ENCODE measurements around the gene TEAD4.

DNA sequence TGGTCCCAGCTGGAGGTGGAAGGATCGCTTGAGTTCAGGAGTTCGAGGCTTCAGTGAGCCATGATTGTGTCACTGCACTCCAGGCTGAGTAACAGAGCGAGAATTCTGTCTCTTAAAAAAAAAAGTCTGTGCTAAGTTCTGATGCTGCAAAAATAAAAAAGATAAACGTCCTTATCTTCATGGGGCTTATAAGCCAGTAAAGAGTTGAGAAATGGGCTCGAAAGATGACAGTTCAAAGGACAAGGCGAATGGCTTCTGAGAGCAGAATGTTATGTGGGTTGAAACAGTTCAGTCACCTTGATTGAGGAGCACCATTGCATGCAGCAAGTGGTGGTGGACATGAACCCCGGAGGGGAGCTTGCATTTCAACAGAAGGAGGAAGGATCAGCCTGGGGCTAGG is 122.7 kb downstream of the TEAD4 start:
- TF ChIP-seq ATF3 (IDR thresholded peaks at IDR 0.05) (no peak), CTCF (IDR thresholded peaks at IDR 0.05 in 2 of 3, conservative IDR thresholded peaks at IDR 0.05 in 1 of 3; ENCODE audit: borderline replicate concordance in 1 of 3, insufficient read depth in 1 of 3, low read depth in 2 of 3, low read length in 2 of 3) (no peak), POLR2A (IDR thresholded peaks at IDR 0.05; ENCODE audit: borderline replicate concordance, extremely low read depth, insufficient read depth, insufficient read length) (no peak), ZNF274 (IDR thresholded peaks at IDR 0.05; ENCODE audit: low read depth, low read length) (no peak), ZFX (IDR thresholded peaks at IDR 0.05) (no peak), EZH2 (IDR thresholded peaks at IDR 0.05) (no peak), SP1 (IDR thresholded peaks at IDR 0.05; ENCODE audit: low read depth) (no peak), YY1 (IDR thresholded peaks at IDR 0.05; ENCODE audit: extremely low read depth, insufficient replicate concordance, low read depth, low read length) (no peak), POLR2AphosphoS5 (IDR thresholded peaks at IDR 0.05; ENCODE audit: low read depth, low read length) (no peak)
- TF ChIP-seq, protein P1, sequence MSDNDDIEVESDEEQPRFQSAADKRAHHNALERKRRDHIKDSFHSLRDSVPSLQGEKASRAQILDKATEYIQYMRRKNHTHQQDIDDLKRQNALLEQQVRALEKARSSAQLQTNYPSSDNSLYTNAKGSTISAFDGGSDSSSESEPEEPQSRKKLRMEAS (IDR thresholded peaks at IDR 0.05), result no peak
- TF ChIP-seq, protein P2, sequence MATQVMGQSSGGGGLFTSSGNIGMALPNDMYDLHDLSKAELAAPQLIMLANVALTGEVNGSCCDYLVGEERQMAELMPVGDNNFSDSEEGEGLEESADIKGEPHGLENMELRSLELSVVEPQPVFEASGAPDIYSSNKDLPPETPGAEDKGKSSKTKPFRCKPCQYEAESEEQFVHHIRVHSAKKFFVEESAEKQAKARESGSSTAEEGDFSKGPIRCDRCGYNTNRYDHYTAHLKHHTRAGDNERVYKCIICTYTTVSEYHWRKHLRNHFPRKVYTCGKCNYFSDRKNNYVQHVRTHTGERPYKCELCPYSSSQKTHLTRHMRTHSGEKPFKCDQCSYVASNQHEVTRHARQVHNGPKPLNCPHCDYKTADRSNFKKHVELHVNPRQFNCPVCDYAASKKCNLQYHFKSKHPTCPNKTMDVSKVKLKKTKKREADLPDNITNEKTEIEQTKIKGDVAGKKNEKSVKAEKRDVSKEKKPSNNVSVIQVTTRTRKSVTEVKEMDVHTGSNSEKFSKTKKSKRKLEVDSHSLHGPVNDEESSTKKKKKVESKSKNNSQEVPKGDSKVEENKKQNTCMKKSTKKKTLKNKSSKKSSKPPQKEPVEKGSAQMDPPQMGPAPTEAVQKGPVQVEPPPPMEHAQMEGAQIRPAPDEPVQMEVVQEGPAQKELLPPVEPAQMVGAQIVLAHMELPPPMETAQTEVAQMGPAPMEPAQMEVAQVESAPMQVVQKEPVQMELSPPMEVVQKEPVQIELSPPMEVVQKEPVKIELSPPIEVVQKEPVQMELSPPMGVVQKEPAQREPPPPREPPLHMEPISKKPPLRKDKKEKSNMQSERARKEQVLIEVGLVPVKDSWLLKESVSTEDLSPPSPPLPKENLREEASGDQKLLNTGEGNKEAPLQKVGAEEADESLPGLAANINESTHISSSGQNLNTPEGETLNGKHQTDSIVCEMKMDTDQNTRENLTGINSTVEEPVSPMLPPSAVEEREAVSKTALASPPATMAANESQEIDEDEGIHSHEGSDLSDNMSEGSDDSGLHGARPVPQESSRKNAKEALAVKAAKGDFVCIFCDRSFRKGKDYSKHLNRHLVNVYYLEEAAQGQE (IDR thresholded peaks at IDR 0.05; ENCODE audit: low read depth), result no peak
